Kidney (tissue), 14 donors: ENCODE results near the gene NES. TPM values are rescaled to one million over a fixed set of nuclear protein-coding genes. Genes with fewer than 3 reads are reported as not detected.

Experiments
- DNase-seq, 5 donors: peaks; one replicate each; pipeline ENCODE4 v3.0.0-alpha.2; 2013 to 2020
- FAIRE-seq: peaks from 2 replicates; lab custom pipeline; 2012; peaks lifted over from hg19 to GRCh38; lab: Jason Lieb, UNC
- H3K27ac ChIP-seq, 2 donors: one replicate each; pipeline ENCODE4 v1.7.0; 2013; ENCODE audit warnings: low read depth in 2 of 2, low read length in 2 of 2, inconsistent platforms in 1 of 2
- H3K27me3 ChIP-seq: one replicate; pipeline ENCODE4 v1.7.1; 2013; ENCODE audit warnings: low read length, inconsistent platforms; ENCODE audit not compliant: control insufficient read depth, insufficient read depth
- H3K36me3 ChIP-seq, 3 donors: one replicate each; pipeline versions ENCODE4 v1.7.0 to v1.7.1; 2013; ENCODE audit warnings: low read length in 3 of 3, control low read depth in 1 of 3, inconsistent platforms in 1 of 3; ENCODE audit not compliant: insufficient read depth in 3 of 3, control insufficient read depth in 2 of 3
- H3K4me1 ChIP-seq, 3 donors: one replicate each; pipeline versions ENCODE4 v1.7.0 to v1.7.1; 2013; ENCODE audit warnings: low read length in 3 of 3, inconsistent platforms in 1 of 3, low read depth in 1 of 3; ENCODE audit not compliant: control insufficient read depth in 2 of 3, insufficient read depth in 2 of 3
- H3K4me3 ChIP-seq, 3 donors: one replicate each; pipeline versions ENCODE4 v1.7.0 to v1.8.1; 2013; ENCODE audit warnings: low read length in 3 of 3, control low read depth in 1 of 3, inconsistent platforms in 1 of 3
- H3K9ac ChIP-seq, 3 donors: one replicate each; pipeline versions ENCODE4 v1.7.0 to v1.7.1; 2013; ENCODE audit warnings: low read length in 3 of 3, control low read depth in 1 of 3, inconsistent platforms in 1 of 3
- H3K9me3 ChIP-seq, 3 donors: one replicate each; pipeline versions ENCODE4 v1.7.0 to v1.7.1; 2013; ENCODE audit warnings: low read length in 3 of 3, control low read depth in 1 of 3, inconsistent platforms in 1 of 3; ENCODE audit not compliant: control insufficient read depth in 2 of 3, insufficient read depth in 1 of 3
- intact Hi-C: fragments of 100-400 bp; cut with DNase I; formaldehyde crosslinking; loops from one replicate; pipeline ENCODE4 v1.11.1; 2022
- polyA plus RNA-seq: library from polyadenylated mRNA; stranded (reverse); fragments of 350-450 nt; fragmentation: Illumina TruSeq; extraction: RNeasy Lipid Tissue Mini Kit (QIAGEN cat#74804); gene quantifications from one replicate; pipeline ENCODE4 v1.2.3, GENCODE V29; 2014; ENCODE audit warnings: low read depth, low replicate concordance; ENCODE audit not compliant: insufficient read depth
- total RNA-seq: library from RNA; stranded (reverse); fragmentation: NEBNext Ultra II Directional; extraction: Animal tissue kit (Norgen Biotek cat#: 25700); gene quantifications from one replicate; pipeline ENCODE4 v1.2.1, GENCODE V29; 2021
- TF ChIP-seq, protein P1 (sequence below): IDR thresholded peaks from 3 replicates; pipeline ENCODE4 v1.5.1; 2012; ENCODE audit warnings: mild to moderate bottlenecking, moderate library complexity, borderline replicate concordance; ENCODE audit not compliant: insufficient read depth; ENCODE audit errors: extremely low read depth
- donor health status: control.
- donor health status: control.
- donor health status: control.
- donor health status: control.
- donor health status: control.
- donor health status: DM: yes; HTN: yes; CAD: no.
- donor health status: Normal renal cell carcinoma (clear cell type).

NES gene
- total and polyA plus RNA-seq, 2 donors from 2014 or later = 44.3 to 50.7 TPM

DNA sequence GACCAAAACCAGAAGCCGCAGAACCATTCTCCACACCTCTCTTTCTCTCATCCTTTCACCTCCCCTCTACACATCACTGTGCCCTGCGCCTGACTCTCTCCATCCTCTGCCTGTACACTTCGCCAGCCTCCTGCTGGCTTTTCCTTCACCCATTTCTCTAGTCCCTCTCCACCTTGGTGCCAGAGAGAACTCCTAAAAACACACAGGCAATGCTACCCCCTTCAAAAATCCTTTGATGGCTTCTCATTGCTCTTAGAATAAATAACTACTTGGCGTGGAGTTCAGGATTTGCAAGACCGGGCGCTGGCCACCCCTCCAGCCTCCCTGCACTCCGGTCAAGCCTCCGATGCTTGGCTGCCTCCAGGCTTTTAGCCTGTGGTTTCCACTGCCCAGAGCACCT, 19.5 kb upstream of the NES start:
- no peak overlapping the region for H3K27ac ChIP-seq
- intact Hi-C loops = no loop called here
- no peaks in the 10 kb centered on the region for H3K36me3 ChIP-seq
- H3K27me3 ChIP-seq = no peaks in the 10 kb centered on the region
- H3K4me1 ChIP-seq = peaks cover 0 to 8% (median 6%) of the 10 kb centered on the region in 3 donors
- no peak overlapping the region for H3K9ac ChIP-seq
- no peak for FAIRE-seq
- TF ChIP-seq, protein P1, sequence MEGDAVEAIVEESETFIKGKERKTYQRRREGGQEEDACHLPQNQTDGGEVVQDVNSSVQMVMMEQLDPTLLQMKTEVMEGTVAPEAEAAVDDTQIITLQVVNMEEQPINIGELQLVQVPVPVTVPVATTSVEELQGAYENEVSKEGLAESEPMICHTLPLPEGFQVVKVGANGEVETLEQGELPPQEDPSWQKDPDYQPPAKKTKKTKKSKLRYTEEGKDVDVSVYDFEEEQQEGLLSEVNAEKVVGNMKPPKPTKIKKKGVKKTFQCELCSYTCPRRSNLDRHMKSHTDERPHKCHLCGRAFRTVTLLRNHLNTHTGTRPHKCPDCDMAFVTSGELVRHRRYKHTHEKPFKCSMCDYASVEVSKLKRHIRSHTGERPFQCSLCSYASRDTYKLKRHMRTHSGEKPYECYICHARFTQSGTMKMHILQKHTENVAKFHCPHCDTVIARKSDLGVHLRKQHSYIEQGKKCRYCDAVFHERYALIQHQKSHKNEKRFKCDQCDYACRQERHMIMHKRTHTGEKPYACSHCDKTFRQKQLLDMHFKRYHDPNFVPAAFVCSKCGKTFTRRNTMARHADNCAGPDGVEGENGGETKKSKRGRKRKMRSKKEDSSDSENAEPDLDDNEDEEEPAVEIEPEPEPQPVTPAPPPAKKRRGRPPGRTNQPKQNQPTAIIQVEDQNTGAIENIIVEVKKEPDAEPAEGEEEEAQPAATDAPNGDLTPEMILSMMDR = no peak
- H3K9me3 ChIP-seq = no peaks in the 10 kb centered on the region
- H3K4me3 ChIP-seq = no peak overlapping the region
- peak in 1 of 5 donors; percentile 48 for DNase-seq

- Histone ChIP-seq H3K9ac (no peak overlapping the region), H3K9me3 (no peaks in the 10 kb centered on the region), H3K36me3 (no peaks in the 10 kb centered on the region), H3K27me3 (no peaks in the 10 kb centered on the region), H3K4me1 (peaks cover 0 to 12% (median 6%) of the 10 kb centered on the region in 3 donors), H3K27ac (no peak overlapping the region), H3K4me3 (no peak overlapping the region)
- FAIRE-seq = no peak
- DNase-seq = no peak
- intact Hi-C loops = no loop called here
- TF ChIP-seq, protein P1 = no peak
Observed at GRCh38 chr1:156694690-156694962, 17.4 kb upstream of the NES start.

DNA sequence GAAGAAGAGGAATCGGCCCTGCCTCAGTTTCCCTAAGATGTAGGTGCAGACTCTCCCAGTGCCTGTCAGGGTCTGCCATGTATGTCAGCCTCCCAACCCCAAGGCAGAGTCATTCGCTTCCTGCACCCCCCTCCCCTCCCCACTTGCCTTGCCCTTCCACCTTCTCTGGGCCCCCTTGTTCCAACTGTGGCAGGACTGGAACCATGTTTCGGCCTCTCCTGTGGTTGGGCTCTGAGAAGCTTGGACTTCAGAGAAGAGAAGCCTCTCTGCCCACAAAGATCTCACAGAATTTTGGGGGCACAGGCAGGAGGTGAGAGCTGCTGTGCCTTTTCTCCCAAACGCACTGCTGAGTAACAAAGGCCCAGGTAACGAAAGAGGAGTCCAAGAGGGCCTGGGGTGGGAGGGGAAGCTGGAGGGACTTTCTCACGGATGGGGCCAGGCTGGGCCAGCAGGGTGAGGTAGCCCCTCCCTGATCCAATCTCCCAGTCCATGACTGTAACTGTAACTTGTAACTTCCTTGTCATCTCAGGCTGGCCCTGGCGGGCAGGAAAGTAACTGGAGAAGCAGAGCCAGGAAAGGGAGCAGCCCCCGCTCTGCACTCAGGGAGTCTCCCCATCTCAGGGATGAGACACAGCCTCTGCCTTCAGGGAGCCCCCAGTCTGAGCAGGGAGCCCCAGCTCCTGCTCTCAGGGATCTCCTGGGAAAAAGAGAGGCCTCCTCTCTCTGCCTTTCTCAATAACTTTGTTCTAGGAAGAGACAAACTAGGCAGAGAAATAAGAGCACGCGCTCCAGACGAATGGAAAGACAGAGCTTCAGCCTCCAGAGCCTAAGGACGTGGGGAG, 16.9 kb upstream of the NES start:
- Histone ChIP-seq H3K9me3 (no peaks in the 10 kb centered on the region), H3K27ac (no peak overlapping the region), H3K4me1 (peaks cover 0 to 12% (median 6%) of the 10 kb centered on the region in 3 donors), H3K36me3 (no peaks in the 10 kb centered on the region), H3K4me3 (no peak overlapping the region), H3K9ac (no peak overlapping the region), H3K27me3 (no peaks in the 10 kb centered on the region)
- DNase-seq = peak in 4 of 5 donors; percentile 77 to 90 (median 88)
- TF ChIP-seq, protein P1 = no peak
- no peak for FAIRE-seq
- intact Hi-C loops = no loop called here
